Measurements from ENCODE around the gene CLCN7. TPM values are rescaled to one million over a fixed set of nuclear protein-coding genes. Genes with fewer than 3 reads are reported as not detected.

Gene CLCN7
- total and polyA plus RNA-seq, 2 of the 4 experiments (the other 2 are of a cell fraction): 10.8 to 45.2 TPM

DNA sequence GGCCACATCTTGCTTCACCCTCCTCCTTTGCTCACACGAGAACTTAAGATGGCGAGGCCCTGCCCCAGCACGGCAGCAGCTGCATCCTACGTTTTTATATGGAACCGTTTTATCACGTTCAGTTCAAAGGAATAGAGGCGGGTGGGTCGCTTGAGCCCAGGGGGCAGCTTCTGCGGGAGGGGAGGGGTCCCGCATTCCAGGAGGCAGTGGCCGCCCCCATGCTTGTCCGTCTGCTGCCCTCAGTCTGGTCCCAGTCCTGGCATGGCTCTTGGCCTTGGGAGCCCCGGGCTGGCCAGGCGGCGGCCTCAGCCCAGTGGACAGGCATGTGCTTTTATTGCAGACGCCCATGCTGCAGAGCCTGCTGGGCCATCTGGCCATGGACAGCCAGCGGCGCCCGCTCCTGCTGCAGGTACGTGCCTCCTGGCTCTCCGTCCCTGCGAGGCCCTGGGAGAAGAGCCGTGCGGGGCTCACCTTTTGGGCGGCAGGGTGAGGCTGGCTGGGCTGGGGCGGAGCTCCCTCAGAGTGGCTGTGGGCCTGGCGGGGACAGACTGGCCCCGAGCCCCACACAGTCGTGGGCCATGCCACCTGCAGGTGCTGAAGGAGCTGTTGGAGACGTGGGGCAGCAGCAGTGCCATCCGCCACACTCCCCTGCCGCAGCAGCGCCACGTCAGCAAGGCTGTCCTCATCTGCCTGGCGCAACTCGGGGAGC is 25.1 kb upstream of the CLCN7 start:
- H3K79me1 ChIP-seq (ENCODE audit: low read depth in 1 of 2, low read length in 2 of 2): peaks cover 2 to 13% of the 10 kb centered on the region in 2 experiments; a peak in 3 of 4 replicates
- no peak overlapping the region for H4K8ac ChIP-seq (ENCODE audit: low read depth in 2 of 2, low read length in 2 of 2)
- in situ Hi-C loops (cut with MboI; ENCODE audit: low sequenced_read_pairs) (no loop called here), dilution Hi-C loops (cut with HindIII; ENCODE audit: low sequenced_read_pairs, unreplicated experiment) (no loop called here), intact Hi-C loops (cut with micrococcal nuclease) (no loop called here)
- H3K27ac ChIP-seq (ENCODE audit: insufficient read depth, low read length): no peak overlapping the region
- H3K9ac ChIP-seq (ENCODE audit: low read depth, low read length): no peak overlapping the region
- CTCF ChIA-PET: no interaction called here
- no peaks in the 10 kb centered on the region for H3K27me3 ChIP-seq (ENCODE audit: control insufficient read depth, insufficient read depth, low read length)
- no peak overlapping the region for H3K4me2 ChIP-seq (ENCODE audit: low read depth, low read length)
- H2BK15ac ChIP-seq (ENCODE audit: low read depth, low read length): no peak overlapping the region
- H3K23ac ChIP-seq (ENCODE audit: low read depth, low read length): no peak overlapping the region
- H3K9me3 ChIP-seq (ENCODE audit: control insufficient read depth, insufficient read depth, low read length): no peaks in the 10 kb centered on the region
- H2AK5ac ChIP-seq (ENCODE audit: low read depth, low read length): no peak overlapping the region
- H3K36me3 ChIP-seq (ENCODE audit: control insufficient read depth, insufficient read depth, low read length): peaks cover 56% of the 10 kb centered on the region
- H3K9me1 ChIP-seq (ENCODE audit: insufficient read depth, low read length): no peaks in the 10 kb centered on the region
- H3K4me3 ChIP-seq (ENCODE audit: insufficient read depth, low read depth, low read length): no peak overlapping the region
- H4K20me1 ChIP-seq (ENCODE audit: insufficient read depth, low read length): 0 out of 2 replicates have a peak, but pooled peaks cover 3% of the 10 kb centered on the region
- 97% methylated on average over 30 of the region's 36 CpGs; no CpG with 5 or more reads in 1 of the 2 experiments for WGBS, 2 experiments (ENCODE audit: extremely low coverage in 2 of 2, insufficient read length in 1 of 2)
- POLR2A ChIA-PET (ENCODE audit: unreplicated experiment): no interaction called here
- no peak overlapping the region for H2BK5ac ChIP-seq (ENCODE audit: low read depth, low read length, poor library complexity, severe bottlenecking)
- H2BK20ac ChIP-seq (ENCODE audit: low read depth, low read length): no peak overlapping the region
- H4K5ac ChIP-seq (ENCODE audit: low read depth, low read length): no peak overlapping the region
- H3K4ac ChIP-seq (ENCODE audit: low read depth, low read length): no peak overlapping the region
- no peak overlapping the region for H2AFZ ChIP-seq (replicated peaks; ENCODE audit: low read length, poor library complexity)
- no peak overlapping the region for H3K14ac ChIP-seq (replicated peaks; ENCODE audit: low read depth, low read length)
- H4K91ac ChIP-seq (ENCODE audit: insufficient read depth, low read depth, low read length): no peak overlapping the region
- TF ChIP-seq RCOR1 (IDR thresholded peaks at IDR 0.05; ENCODE audit: insufficient replicate concordance, low read length) (no peak), POLR2A (IDR thresholded peaks at IDR 0.05; ENCODE audit: low read depth, low read length) (no peak), BHLHE40 (IDR thresholded peaks at IDR 0.05; ENCODE audit: low read depth, low read length) (no peak), FOS (IDR thresholded peaks at IDR 0.05; ENCODE audit: low read depth, low read length) (no peak), USF2 (IDR thresholded peaks at IDR 0.05; ENCODE audit: low read depth, low read length) (no peak), SMC3 (IDR thresholded peaks at IDR 0.05; ENCODE audit: low read depth, low read length) (no peak), NFE2L2 (IDR thresholded peaks at IDR 0.05; ENCODE audit: low read depth, low read length) (no peak), CHD1 (IDR thresholded peaks at IDR 0.05; ENCODE audit: low read depth, low read length) (no peak), MAFK (IDR thresholded peaks at IDR 0.05; ENCODE audit: low read depth, low read length) (no peak)
- TF ChIP-seq, protein P1, sequence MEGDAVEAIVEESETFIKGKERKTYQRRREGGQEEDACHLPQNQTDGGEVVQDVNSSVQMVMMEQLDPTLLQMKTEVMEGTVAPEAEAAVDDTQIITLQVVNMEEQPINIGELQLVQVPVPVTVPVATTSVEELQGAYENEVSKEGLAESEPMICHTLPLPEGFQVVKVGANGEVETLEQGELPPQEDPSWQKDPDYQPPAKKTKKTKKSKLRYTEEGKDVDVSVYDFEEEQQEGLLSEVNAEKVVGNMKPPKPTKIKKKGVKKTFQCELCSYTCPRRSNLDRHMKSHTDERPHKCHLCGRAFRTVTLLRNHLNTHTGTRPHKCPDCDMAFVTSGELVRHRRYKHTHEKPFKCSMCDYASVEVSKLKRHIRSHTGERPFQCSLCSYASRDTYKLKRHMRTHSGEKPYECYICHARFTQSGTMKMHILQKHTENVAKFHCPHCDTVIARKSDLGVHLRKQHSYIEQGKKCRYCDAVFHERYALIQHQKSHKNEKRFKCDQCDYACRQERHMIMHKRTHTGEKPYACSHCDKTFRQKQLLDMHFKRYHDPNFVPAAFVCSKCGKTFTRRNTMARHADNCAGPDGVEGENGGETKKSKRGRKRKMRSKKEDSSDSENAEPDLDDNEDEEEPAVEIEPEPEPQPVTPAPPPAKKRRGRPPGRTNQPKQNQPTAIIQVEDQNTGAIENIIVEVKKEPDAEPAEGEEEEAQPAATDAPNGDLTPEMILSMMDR (conservative IDR thresholded peaks at IDR 0.05; ENCODE audit: low read depth, low read length): no peak
- TF ChIP-seq, protein P2, sequence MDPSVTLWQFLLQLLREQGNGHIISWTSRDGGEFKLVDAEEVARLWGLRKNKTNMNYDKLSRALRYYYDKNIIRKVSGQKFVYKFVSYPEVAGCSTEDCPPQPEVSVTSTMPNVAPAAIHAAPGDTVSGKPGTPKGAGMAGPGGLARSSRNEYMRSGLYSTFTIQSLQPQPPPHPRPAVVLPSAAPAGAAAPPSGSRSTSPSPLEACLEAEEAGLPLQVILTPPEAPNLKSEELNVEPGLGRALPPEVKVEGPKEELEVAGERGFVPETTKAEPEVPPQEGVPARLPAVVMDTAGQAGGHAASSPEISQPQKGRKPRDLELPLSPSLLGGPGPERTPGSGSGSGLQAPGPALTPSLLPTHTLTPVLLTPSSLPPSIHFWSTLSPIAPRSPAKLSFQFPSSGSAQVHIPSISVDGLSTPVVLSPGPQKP (IDR thresholded peaks at IDR 0.05; ENCODE audit: borderline replicate concordance, low read depth, low read length): no peak
- no peak overlapping the region for H3K56ac ChIP-seq (ENCODE audit: extremely low read depth, insufficient read depth, low read length)
- DNase-seq (no peak), ATAC-seq (ENCODE audit: low read depth) (no peak)
- no TSS peak for BruUV-seq (replicated peaks)
- no peak overlapping the region for H2AK9ac ChIP-seq (replicated peaks; ENCODE audit: low read depth, low read length, poor library complexity)
- no peaks in the 10 kb centered on the region; the same call in 1 of the 2 replicates for H3K4me1 ChIP-seq (ENCODE audit: control insufficient read depth, insufficient read depth, low read length)
- H3K18ac ChIP-seq (ENCODE audit: low read depth, low read length): no peak overlapping the region
- H2BK120ac ChIP-seq (ENCODE audit: low read depth, low read length): no peak overlapping the region

Data from IMR-90 (cell line).